Parathyroid adenoma (tissue), 2 donors: ENCODE measurements around the gene CDC42EP5.

Experiments
- H2AFZ ChIP-seq: fragments of 300-600 bp; sonication (generic); one replicate; pipeline ENCODE4 v1.7.0; 2017; ENCODE audit warnings: antibody characterized with exemption, mild to moderate bottlenecking
- H3K27ac ChIP-seq: fragments of 300-600 bp; sonication (generic); one replicate; pipeline ENCODE4 v1.7.0; 2017
- H3K27me3 ChIP-seq: fragments of 300-600 bp; sonication (generic); one replicate; pipeline ENCODE4 v1.7.0; 2017; ENCODE audit warnings: low read length; ENCODE audit not compliant: control insufficient read depth, insufficient read depth
- H3K36me3 ChIP-seq: fragments of 300-600 bp; sonication (generic); one replicate; pipeline ENCODE4 v1.7.0; 2017; ENCODE audit warnings: low read length; ENCODE audit not compliant: control insufficient read depth, insufficient read depth
- H3K4me1 ChIP-seq: fragments of 300-600 bp; sonication (generic); one replicate; pipeline ENCODE4 v1.7.0; 2017; ENCODE audit warnings: control low read depth
- H3K4me2 ChIP-seq: fragments of 300-600 bp; sonication (generic); one replicate; pipeline ENCODE4 v1.7.0; 2017; ENCODE audit warnings: low read length
- H3K4me3 ChIP-seq: fragments of 300-600 bp; sonication (generic); one replicate; pipeline ENCODE4 v1.7.0; 2017; ENCODE audit warnings: low read depth, low read length
- H3K79me2 ChIP-seq: fragments of 300-600 bp; sonication (generic); one replicate; pipeline ENCODE4 v1.7.0; 2017; ENCODE audit warnings: control low read depth
- H3K9ac ChIP-seq: fragments of 300-600 bp; sonication (generic); one replicate; pipeline ENCODE4 v1.7.0; 2017; ENCODE audit warnings: mild to moderate bottlenecking
- H3K9me3 ChIP-seq: fragments of 300-600 bp; sonication (generic); one replicate; pipeline ENCODE4 v1.7.0; 2017; ENCODE audit warnings: low read length; ENCODE audit not compliant: control insufficient read depth
- TF ChIP-seq, protein P1 (sequence below): fragments of 300-600 bp; sonication (generic); IDR thresholded peaks from one replicate; pipeline ENCODE4 v1.7.0; 2017; ENCODE audit warnings: antibody characterized with exemption, mild to moderate bottlenecking
- donor health status: primary hyperparathyroidism.

Gene CDC42EP5

DNA sequence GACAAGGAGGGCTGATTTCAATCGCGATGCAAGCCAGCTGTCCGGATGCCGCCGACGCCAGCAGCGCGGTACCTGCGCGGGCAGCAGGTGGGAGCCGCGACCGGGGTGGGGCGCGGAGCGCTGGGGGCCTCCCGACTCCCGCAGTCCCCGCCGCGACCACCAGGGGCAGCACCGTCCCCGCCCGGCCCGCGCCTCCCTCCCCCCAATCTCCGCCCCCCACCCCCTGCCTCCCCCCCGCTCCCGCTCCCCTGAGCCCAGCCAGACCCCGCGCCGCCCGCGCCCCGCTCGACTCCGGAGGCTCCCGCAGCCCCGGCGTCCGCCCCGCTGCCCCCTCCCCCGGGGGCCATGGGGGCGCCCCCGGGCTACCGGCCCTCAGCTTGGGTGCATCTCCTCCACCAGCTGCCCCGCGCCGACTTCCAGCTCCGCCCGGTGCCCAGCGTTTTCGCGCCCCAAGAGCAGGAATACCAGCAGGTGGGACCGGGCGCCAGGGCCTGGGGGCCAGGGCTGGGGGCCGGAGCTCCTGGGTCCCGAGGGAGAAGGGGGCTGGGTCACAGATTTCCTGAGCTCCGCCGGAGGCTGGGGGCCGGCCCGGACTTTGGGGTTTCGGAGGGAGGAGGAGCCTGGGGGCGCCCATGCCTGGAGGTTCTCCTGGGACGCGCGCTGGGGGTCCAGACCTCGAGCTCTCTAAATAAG lies 57.7 kb downstream of the CDC42EP5 start, which contains the start of gene TTYH1:
Gene TTYH1, plus strand, starts transcription at position 257 of the 693 bp plus-strand sequence. Its CDS starts 89 bp downstream, at position 346.
- H3K9ac ChIP-seq, result no peak within 1 kb of the TSS
- peaks cover 5% of the 10 kb centered on the region for H3K27me3 ChIP-seq
- no peaks in the 10 kb centered on the region for H3K79me2 ChIP-seq
- TF ChIP-seq, protein P1, sequence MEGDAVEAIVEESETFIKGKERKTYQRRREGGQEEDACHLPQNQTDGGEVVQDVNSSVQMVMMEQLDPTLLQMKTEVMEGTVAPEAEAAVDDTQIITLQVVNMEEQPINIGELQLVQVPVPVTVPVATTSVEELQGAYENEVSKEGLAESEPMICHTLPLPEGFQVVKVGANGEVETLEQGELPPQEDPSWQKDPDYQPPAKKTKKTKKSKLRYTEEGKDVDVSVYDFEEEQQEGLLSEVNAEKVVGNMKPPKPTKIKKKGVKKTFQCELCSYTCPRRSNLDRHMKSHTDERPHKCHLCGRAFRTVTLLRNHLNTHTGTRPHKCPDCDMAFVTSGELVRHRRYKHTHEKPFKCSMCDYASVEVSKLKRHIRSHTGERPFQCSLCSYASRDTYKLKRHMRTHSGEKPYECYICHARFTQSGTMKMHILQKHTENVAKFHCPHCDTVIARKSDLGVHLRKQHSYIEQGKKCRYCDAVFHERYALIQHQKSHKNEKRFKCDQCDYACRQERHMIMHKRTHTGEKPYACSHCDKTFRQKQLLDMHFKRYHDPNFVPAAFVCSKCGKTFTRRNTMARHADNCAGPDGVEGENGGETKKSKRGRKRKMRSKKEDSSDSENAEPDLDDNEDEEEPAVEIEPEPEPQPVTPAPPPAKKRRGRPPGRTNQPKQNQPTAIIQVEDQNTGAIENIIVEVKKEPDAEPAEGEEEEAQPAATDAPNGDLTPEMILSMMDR, result no peak
- no peaks in the 10 kb centered on the region for H3K36me3 ChIP-seq
- no peak within 1 kb of the TSS for H3K27ac ChIP-seq
- no peak within 1 kb of the TSS for H3K4me3 ChIP-seq
- no peak within 1 kb of the TSS for H3K4me2 ChIP-seq
- no peaks in the 10 kb centered on the region for H3K9me3 ChIP-seq
- no peaks in the 10 kb centered on the region for H3K4me1 ChIP-seq
- no peak within 1 kb of the TSS for H2AFZ ChIP-seq
